B cell (primary cell): ENCODE measurements around the gene MAPK14. TPM values are rescaled to one million over a fixed set of nuclear protein-coding genes. Genes with fewer than 3 reads are reported as not detected.

ENCODE experiments used
- ATAC-seq: fragments of 200-7000 bp; cut with Tn5 transposase; one replicate; pipeline ENCODE4 v1.10.0; 2021; ENCODE audit warnings: low read depth, mild to moderate bottlenecking, moderate number of reproducible peaks, moderate library complexity
- CTCF ChIA-PET: fragments of 350-600 bp; sonication (Branson Sonifier 250); formaldehyde crosslinking; loops from one replicate; lab custom pipeline; 2021; ENCODE audit warnings: antibody characterized with exemption, inconsistent platforms; lab: Charles Lee
- POLR2A ChIA-PET: fragments of 350-600 bp; sonication (Branson Sonifier 250); formaldehyde crosslinking; loops from one replicate; lab custom pipeline; 2021; ENCODE audit warnings: antibody characterized with exemption; lab: Charles Lee
- DNase-seq: peaks from one replicate; pipeline ENCODE4 v3.0.0; 2013
- H2AFZ ChIP-seq: 2 replicates; pipeline ENCODE4 v1.6.1; 2012; ENCODE audit warnings: mild to moderate bottlenecking, low read depth, low read length; ENCODE audit not compliant: insufficient read depth, poor library complexity, severe bottlenecking
- H3K27ac ChIP-seq, 2 donors: 1 replicate in 1 of 2; 2 replicates in 1 of 2; pipeline ENCODE4 v1.5.1; 2012 to 2013; ENCODE audit warnings: low read length in 2 of 2, mild to moderate bottlenecking in 2 of 2, moderate library complexity in 1 of 2
- H3K27me3 ChIP-seq, 4 experiments: fragments of 200-600 bp in 1 of 4; sonication (generic) in 1 of 4; replicated peaks in 1 of 4; 1 replicate in 2 of 4; 2 replicates in 2 of 4; pipeline versions ENCODE4 v1.6.1 to v1.7.0; 2013 to 2016; ENCODE audit warnings: low read length in 3 of 4, mild to moderate bottlenecking in 2 of 4, mixed read lengths in 1 of 4, moderate library complexity in 1 of 4; ENCODE audit not compliant: insufficient read depth in 4 of 4, control insufficient read depth in 3 of 4; ENCODE audit errors: control extremely low read depth in 1 of 4
- H3K36me3 ChIP-seq, 2 experiments: replicated peaks in 1 of 2; 1 replicate in 1 of 2; 2 replicates in 1 of 2; pipeline versions ENCODE4 v1.6.1 to v1.7.1; 2013; ENCODE audit warnings: low read length in 1 of 2; ENCODE audit not compliant: insufficient read depth in 2 of 2, control insufficient read depth in 1 of 2; ENCODE audit errors: control extremely low read depth in 1 of 2, extremely low read depth in 1 of 2
- H3K4me1 ChIP-seq, 2 donors: fragments of 200-600 bp in 1 of 2; sonication (generic) in 1 of 2; 1 replicate in 1 of 2; 2 replicates in 1 of 2; pipeline versions ENCODE4 v1.5.1 to v1.6.1; 2013 to 2017; ENCODE audit warnings: low read length in 2 of 2; ENCODE audit not compliant: control insufficient read depth in 2 of 2, insufficient read depth in 2 of 2
- H3K4me2 ChIP-seq: replicated peaks from 2 replicates; pipeline ENCODE3; 2012; ENCODE audit warnings: mild to moderate bottlenecking, low read depth, low read length; ENCODE audit not compliant: poor library complexity, severe bottlenecking
- H3K4me3 ChIP-seq, 5 experiments: fragments of 200-600 bp in 1 of 5; sonication (generic) in 1 of 5; 1 replicate in 3 of 5; 2 replicates in 2 of 5; pipeline versions ENCODE4 v1.5.1 to v1.7.0; 2011 to 2016; ENCODE audit warnings: low read length in 4 of 5, mild to moderate bottlenecking in 4 of 5, low read depth in 2 of 5, control low read depth in 1 of 5, moderate library complexity in 1 of 5; ENCODE audit not compliant: insufficient read depth in 1 of 5; ENCODE audit errors: control extremely low read depth in 1 of 5, extremely low read depth in 1 of 5
- H3K79me2 ChIP-seq: fragments of 200-600 bp; sonication (generic); one replicate; pipeline ENCODE4 v1.6.0; 2016; ENCODE audit warnings: low read length; ENCODE audit not compliant: control insufficient read depth, insufficient read depth
- H3K9ac ChIP-seq: fragments of 200-600 bp; sonication (generic); 2 replicates; pipeline ENCODE4 v1.6.1; 2017; ENCODE audit warnings: mild to moderate bottlenecking, low read length, moderate library complexity
- H3K9me3 ChIP-seq, 3 donors: one replicate each; pipeline versions ENCODE4 v1.6.1 to v1.7.1; 2013; ENCODE audit warnings: low read length in 2 of 3; ENCODE audit not compliant: control insufficient read depth in 2 of 3, insufficient read depth in 1 of 3; ENCODE audit errors: control extremely low read depth in 1 of 3
- H4K20me1 ChIP-seq: 2 replicates; pipeline ENCODE4 v1.6.0; 2012; ENCODE audit warnings: mild to moderate bottlenecking, low read length; ENCODE audit not compliant: insufficient read depth, control insufficient read depth, poor library complexity, severe bottlenecking
- H3K27ac Mint-ChIP-seq: one replicate; pipeline ENCODE4 v1.8.0; 2021; ENCODE audit warnings: mixed read lengths
- H3K27me3 Mint-ChIP-seq: one replicate; pipeline ENCODE4 v1.8.0; 2021; ENCODE audit warnings: mixed read lengths
- H3K4me1 Mint-ChIP-seq: one replicate; pipeline ENCODE4 v1.8.0; 2021; ENCODE audit warnings: mixed read lengths
- H3K4me3 Mint-ChIP-seq: one replicate; pipeline ENCODE4 v1.8.0; 2021; ENCODE audit warnings: mixed read lengths
- H3K9me3 Mint-ChIP-seq: one replicate; pipeline ENCODE4 v1.8.0; 2022; ENCODE audit warnings: mixed read lengths; ENCODE audit not compliant: insufficient read depth
- CTCF ChIP-seq: fragments of 200-600 bp; IDR thresholded peaks from one replicate; pipeline ENCODE4 v1.8.0; 2022; ENCODE audit warnings: antibody characterized with exemption, mild to moderate bottlenecking
- EZH2 ChIP-seq: IDR thresholded peaks from 2 replicates; pipeline ENCODE4 v1.6.1; 2012; ENCODE audit warnings: borderline replicate concordance, low read depth, mild to moderate bottlenecking, moderate library complexity, low read length; ENCODE audit not compliant: insufficient read depth, poor library complexity, severe bottlenecking
- WGBS: methylation state at CpG from one replicate; pipeline ENCODE4 v1.1.5; 2013; ENCODE audit warnings: missing lambda C conversion rate; ENCODE audit not compliant: insufficient coverage; 5-methylcytosine and 5-hydroxymethylcytosine counted together
- intact Hi-C: fragments of 100-400 bp; cut with micrococcal nuclease; formaldehyde crosslinking; loops from one replicate; pipeline ENCODE4 v1.10.0; 2022
- polyA plus RNA-seq: library from polyadenylated mRNA; depleted of rRNA; stranded (reverse); fragments of >200 nt; gene quantifications from 2 replicates; pipeline ENCODE4 v1.2.3, GENCODE V29; 2012
- total RNA-seq, 2 donors: library from RNA; stranded (reverse); fragments of 120-200 nt in 1 of 2; gene quantifications; 1 replicate in 1 of 2; 2 replicates in 1 of 2; pipeline versions ENCODE4 v1.2.3 to v1.2.4, GENCODE V29; 2013 to 2022

MAPK14 gene
- total and polyA plus RNA-seq, 2 donors (not counting 1 experiment from before 2014, with no cell fraction given), result 19.5 to 50.4 TPM

- WGBS, result 91% methylated on average over 3 of the region's 4 CpGs
- peaks cover 73 to 86% of the 10 kb centered on the region in 2 donors for H3K4me1 ChIP-seq
- Mint-ChIP-seq H3K4me3 (peak overlapping the region; percentile 69), H3K9me3 (no peaks in the 10 kb centered on the region), H3K27me3 (no peaks in the 10 kb centered on the region), H3K4me1 (peaks cover 82% of the 10 kb centered on the region), H3K27ac (peak overlapping the region; percentile 97)
- ATAC-seq (no peak), DNase-seq (no peak)
- no peak overlapping the region for H3K9ac ChIP-seq
- H3K79me2 ChIP-seq, result peaks cover 16% of the 10 kb centered on the region
- H3K27ac ChIP-seq, result peak overlapping the region; percentile 95 to 96
- H3K36me3 ChIP-seq, result no peaks in the 10 kb centered on the region
- ChIA-PET POLR2A (interaction anchor here (1.5 to 1.9 kb wide), 2 partner anchors 9 to 13 kb away, joined by 8 to 15 read pairs; partner anchors contain the start of gene MAPK13), CTCF (interaction anchor here (1.2 to 4.3 kb wide), 13 partner anchors 9 to 219 kb away, joined by 3 to 61 read pairs (median 5); partner anchors contain the start of gene MAPK14)
- H3K9me3 ChIP-seq, result peaks cover 0 to 5% (median 0%) of the 10 kb centered on the region in 3 donors
- H4K20me1 ChIP-seq, result no peaks in the 10 kb centered on the region
- H3K4me3 ChIP-seq, result no peak overlapping the region
- no peak overlapping the region for H2AFZ ChIP-seq
- H3K27me3 ChIP-seq, result no peaks in the 10 kb centered on the region
- intact Hi-C loops, result loop anchor here (2.0 to 5.0 kb wide), 2 partner anchors 95 to 240 kb away; partner anchors contain the start of gene MAPK14
- H3K4me2 ChIP-seq, result peak overlapping the region; percentile 77
- TF ChIP-seq EZH2 (no peak), CTCF (no peak)
Observed at GRCh38 chr6:36121787-36122494, 94.3 kb downstream of the MAPK14 start.
